NCI-H2081 treated with DMSO at 0.1 percent for 48 hours (cell line): ENCODE data around the gene RADIL.

ENCODE experiments used
- DNase-seq: peaks from one replicate; lab custom pipeline; 2025; lab: John Stamatoyannopoulos, UW

Gene RADIL

DNA sequence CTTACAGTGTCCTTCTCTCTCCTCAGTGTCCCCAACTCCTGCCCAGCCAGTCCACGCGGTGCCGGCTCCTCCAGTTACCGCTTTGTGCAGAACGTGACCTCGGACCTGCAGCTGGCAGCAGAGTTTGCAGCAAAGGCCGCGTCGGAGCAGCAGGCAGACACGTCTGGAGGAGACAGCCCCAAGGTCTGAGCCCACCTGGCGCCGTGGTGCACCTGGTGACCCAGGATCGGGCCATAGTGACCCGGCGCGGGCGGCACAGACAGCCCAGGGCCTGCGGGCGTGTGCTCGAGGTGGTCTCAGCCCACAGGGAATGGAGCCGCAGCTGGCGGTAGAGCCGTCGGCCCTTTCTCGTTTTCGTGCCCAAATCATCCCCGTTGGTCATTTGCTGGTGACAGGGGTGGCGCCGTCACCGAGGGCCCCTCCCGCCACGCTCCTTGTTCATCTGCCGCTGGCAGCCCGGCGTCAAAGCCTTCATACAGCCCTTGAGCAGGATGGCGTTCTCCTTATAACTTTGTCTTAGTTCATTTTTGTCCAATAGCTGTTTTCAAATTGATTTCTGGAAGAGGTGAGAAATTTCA, 129.0 kb downstream of the RADIL start:
- DNase-seq, result no peak

DNA sequence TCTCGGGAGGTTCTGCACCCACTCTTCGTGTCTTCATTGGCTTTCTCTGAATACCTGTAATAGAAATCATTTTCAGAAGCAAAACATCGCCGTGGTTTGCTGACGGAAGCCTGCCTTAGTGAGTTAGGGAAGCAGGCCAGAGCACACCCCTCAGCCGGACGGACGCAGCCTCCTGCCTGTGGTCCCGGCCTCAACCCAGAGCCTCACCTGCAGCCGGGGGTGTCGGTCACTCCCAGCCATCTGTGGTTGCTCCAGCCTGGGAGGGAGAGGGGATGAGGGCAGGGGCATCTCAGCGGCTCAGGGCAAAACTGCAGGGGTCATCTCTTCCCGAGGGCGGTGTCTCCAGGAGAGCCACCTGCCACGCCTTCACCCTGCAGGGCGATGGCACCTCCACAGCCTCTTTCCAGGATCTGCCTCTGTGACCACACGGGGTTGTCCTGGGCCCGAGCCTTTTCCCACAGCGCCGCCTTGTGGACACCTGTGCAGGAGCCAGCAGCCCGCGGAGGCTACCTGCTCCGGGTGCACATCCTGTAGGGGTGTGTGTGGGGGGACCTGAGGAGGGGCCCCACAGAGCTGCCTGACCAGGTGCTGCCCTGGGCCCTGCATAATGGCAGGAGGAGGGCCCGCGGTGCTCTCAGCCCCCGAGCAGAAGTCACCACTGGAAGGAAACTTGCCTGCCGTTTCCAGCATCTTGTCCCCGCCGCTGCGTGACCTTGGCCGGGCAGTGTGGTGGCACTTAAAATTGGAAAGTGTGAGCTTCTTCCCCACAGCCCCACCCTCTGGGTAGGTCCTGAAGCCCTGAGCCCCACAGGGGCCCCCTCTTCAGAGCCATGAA, 129.7 kb downstream of the RADIL start:
- no peak for DNase-seq

DNA sequence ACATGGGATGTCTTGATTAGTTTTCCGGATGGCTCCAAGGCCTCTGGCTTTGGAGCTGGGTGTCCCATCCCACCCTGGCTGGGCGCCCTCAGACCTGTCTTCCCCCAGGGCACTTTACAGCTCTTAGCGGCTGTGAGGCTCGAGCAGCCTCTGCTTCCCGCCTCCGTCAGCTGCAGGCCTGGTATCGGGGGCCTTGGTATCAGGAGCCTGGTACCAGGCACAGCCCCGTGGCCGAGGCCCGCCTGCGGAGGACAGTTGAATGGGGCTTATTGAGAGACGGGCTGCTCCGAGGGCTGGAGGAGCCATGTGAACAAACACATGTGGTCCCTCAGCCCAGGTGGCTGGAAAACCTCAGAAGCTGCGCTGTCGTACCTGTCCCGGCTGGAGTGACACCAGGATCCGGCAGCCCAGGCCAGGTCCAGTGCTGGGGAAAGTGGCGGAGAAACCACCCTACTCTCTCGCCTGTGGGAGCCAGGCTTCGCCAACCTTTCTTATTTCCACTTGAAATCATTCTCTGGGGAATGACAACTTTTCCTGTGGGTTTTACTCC, 132.0 kb downstream of the RADIL start:
- DNase-seq, result no peak

DNA sequence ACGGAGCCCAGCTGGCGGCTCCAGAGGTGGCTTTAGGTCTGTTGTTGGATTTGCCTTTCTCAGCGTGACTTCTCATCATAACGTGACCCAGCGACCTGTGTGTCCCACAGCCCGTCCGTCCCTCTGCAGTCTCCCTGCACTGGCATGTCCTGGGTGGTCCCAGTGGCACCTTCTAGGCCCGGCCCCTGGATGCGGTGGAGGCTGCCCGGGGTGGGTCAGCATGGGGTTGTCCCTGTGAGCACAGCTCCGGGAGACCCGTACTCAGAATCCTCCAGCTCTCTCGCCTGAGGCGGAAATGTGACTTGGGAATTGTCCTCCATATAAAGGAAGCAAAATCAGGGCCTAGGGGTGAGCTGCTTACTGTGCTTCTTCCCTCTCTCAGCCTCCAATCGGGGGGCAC, 133.7 kb downstream of the RADIL start:
- no peak for DNase-seq

DNA sequence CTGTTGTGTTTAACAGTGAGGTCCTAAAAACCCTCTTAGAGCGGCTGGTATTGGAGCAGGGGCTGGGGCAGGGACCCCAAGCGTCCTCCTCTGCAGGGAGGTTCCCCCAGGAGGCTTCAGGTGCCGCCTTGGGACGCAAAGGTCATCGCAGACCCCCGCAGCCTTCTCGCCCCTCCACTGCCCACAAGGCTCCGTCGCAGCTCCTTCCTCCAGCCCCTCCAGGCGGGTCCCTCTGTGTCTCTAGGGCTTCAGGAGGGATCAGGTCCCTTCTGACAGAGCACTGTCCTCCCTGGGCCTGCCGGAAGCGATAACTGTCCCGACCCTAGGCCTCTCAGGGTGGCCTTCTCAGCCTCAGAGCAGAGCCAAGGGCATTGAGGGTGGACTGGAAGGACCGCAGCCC, 134.2 kb downstream of the RADIL start:
- DNase-seq, result no peak
